GM18526 (cell line): ENCODE results near the gene PRSS37.

Experiments
- POLR2A ChIP-seq: IDR thresholded peaks from 3 replicates; pipeline ENCODE4 v1.6.1; 2011; ENCODE audit not compliant: insufficient read length; ENCODE audit errors: extremely low read depth

The PRSS37 gene

DNA sequence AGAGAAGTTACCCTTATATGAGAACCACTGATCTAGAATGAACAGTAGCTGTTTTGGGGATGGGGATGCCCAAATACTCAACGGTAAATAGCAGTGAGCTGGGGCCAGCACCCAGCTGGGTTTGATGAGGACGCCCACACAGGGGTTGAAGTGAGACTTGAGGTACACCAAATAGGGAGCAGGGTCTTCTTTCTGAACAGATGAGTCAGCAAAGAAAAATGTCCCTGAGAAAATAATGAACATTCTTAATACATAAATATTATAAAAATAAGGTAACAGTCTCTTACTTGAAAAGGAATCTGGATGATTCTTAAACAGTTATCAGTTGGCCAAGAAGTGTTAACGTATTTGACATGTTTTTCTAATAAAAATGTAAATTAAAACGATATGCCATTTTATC lies 2.0 kb downstream of the PRSS37 start:
- TF ChIP-seq POLR2A = no peak

DNA sequence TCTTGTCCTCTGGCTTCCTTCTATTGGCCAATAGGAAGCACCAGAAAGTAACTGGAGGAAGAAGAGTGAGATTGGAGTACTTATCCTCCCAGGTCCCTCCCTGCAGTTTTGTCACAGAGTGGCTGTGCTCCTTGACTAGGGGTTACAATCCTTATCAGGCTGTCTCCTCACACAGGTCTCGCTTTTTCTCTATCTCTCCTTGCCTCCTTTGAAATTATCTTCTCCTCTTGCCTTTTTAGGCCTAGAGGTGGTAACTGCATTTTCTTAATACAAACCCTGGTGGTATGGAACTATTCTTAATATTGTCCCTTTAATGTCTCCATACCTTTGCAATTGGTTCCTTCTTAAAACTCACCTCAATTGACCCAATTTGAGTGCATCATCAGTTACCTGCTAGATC lies 2.7 kb downstream of the PRSS37 start:
- no peak for TF ChIP-seq POLR2A

DNA sequence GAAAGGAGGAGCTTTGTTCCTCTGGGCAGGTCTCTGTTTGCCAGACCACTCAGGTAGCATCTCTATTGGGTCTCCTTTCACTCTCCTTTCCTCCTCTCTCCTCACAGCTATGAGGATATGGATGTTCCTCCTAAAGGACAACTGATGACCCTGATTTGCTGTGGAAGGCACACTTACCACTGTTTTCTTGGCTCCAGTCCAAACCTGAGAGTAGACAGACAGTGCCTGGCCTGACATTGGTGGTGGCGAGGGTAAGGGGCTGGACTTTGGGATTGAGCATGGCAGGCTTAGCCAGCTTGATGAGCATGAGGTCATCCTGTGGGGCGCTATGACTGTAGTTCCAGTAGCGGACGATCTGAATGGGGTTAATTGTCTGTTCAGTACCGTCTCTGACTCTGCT lies 3.6 kb downstream of the PRSS37 start:
- TF ChIP-seq POLR2A = no peak

DNA sequence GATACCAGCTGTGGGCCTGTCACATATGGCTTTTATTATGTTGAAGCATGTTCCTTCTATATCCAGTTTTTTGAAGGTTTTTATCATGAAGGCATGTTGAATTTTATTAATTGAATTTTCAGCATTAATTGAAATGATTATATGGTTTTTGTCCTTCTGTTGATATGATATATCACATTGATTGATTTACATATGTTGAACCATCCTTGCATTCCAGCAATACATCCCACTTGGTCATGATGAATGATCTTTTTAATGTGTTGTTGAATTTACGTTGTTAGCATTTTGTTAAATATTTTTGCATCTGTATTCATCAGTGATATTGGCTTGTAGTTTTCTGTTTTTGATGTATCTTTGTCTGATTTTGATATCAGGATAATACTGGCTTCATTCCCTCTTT lies 21.2 kb downstream of the PRSS37 start:
- no peak for TF ChIP-seq POLR2A

DNA sequence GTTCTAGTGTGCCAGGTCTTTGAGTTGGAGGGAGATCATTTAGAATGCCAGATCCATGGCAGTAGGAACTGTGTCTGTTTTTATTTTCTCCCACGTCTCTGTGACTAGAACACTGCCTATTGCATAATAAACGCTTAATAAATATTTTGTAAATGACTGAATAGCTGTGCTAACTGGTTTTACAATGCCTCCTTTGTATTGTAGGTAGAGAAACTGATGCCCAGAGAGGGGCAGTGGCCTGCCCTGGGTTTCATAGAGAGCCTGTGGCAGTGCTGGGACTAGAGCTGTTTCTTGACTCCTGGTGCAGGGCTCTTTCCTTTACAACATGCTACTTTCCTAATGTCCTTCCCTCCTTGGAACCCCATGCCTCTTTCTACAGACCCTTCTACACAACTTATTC lies 48.8 kb downstream of the PRSS37 start:
- TF ChIP-seq POLR2A = no peak

DNA sequence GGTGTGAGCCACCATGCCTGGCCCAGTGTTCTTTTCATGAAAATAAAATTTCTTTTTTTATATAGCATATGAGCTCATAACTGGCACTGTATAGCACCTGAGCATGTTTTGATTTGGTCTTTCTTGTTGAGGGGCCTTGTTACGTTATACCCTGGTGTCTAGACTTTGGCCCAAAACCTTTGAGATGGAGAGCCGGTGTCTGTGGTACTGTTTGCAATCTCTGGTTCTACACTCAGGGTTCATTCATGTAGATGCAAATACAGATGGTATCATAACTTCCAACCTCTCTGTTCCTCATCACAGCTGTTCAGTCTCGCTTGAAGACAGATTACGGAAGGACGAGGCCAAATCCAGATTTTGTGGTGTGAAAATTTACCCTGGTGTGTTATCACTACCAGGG lies 51.4 kb downstream of the PRSS37 start, which contains the start of gene TAS2R5:
TSS of gene TAS2R5 (plus strand) at position 301 of the 400 bp plus-strand sequence. CDS start 145 bp downstream, outside the sequence.
- no peak for TF ChIP-seq POLR2A

DNA sequence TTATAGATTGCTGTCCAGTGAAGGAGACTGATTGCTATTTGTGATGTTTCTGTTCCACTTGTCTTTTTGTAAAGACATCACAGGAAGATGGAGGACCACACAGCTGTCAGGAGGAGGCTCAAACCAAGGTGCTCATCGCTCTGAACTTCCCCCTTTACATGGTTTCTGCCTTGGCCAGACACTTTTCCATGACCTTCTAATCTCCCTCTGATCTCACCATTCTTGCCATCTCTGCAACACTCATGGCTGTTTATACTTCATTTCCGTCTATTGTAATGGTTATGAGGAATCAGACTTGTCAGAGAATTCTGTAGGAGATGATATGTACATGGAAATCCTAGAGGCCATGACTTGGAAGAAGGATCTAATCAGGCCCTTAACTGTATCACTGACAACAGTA lies 53.0 kb downstream of the PRSS37 start:
- TF ChIP-seq POLR2A = no peak
